GM12878 (cell line): ENCODE measurements around the gene SIX5. TPM values are rescaled to one million over a fixed set of nuclear protein-coding genes. Genes with fewer than 3 reads are reported as not detected.
A peak's percentile ranks its signal among the peaks of the same experiment; 100 is the strongest.

Experiments used
- BACH1 ChIP-seq: fragments of 450-650 bp; IDR thresholded peaks from 2 replicates; pipeline ENCODE4 v1.6.1; 2017; ENCODE audit warnings: mild to moderate bottlenecking, borderline replicate concordance
- BCL3 ChIP-seq: IDR thresholded peaks from 2 replicates; pipeline ENCODE4 v1.6.1; 2011; ENCODE audit warnings: borderline replicate concordance, low read depth, mild to moderate bottlenecking, moderate library complexity, low read length; ENCODE audit not compliant: insufficient read depth, poor library complexity, severe bottlenecking
- BHLHE40 ChIP-seq, 2 experiments: fragments of 450-650 bp in 1 of 2; IDR thresholded peaks; 2 replicates each; pipeline ENCODE4 v1.6.1; 2011 to 2017; ENCODE audit warnings: low read depth in 2 of 2, borderline replicate concordance in 1 of 2, improper control_type of control experiment in 1 of 2, low read length in 1 of 2, mild to moderate bottlenecking in 1 of 2
- CBX3 ChIP-seq: fragments of 200-600 bp; sonication (generic); IDR thresholded peaks from 2 replicates; pipeline ENCODE4 v1.6.1; 2016; ENCODE audit warnings: low read depth, borderline replicate concordance
- E2F8 ChIP-seq: fragments of 450-650 bp; IDR thresholded peaks from 2 replicates; pipeline ENCODE4 v1.6.1; 2018; ENCODE audit warnings: mild to moderate bottlenecking, low read depth, moderate library complexity; ENCODE audit not compliant: partially characterized antibody
- E4F1 ChIP-seq: fragments of 450-650 bp; IDR thresholded peaks from 2 replicates; pipeline ENCODE4 v1.6.1; 2018; ENCODE audit warnings: borderline replicate concordance, mild to moderate bottlenecking; ENCODE audit not compliant: partially characterized antibody
- FOXK2 ChIP-seq: fragments of 450-650 bp; IDR thresholded peaks from 2 replicates; pipeline ENCODE4 v1.6.1; 2017; ENCODE audit warnings: mild to moderate bottlenecking, moderate library complexity
- GATAD2B ChIP-seq: fragments of 450-650 bp; conservative IDR thresholded peaks from 2 replicates; pipeline ENCODE4 v1.6.1; 2017; ENCODE audit warnings: low read depth, mild to moderate bottlenecking, moderate library complexity
- IKZF1 ChIP-seq: fragments of 450-650 bp; conservative IDR thresholded peaks from 2 replicates; pipeline ENCODE4 v1.6.1; 2017; ENCODE audit warnings: antibody characterized with exemption, mild to moderate bottlenecking
- IKZF2 ChIP-seq, 2 experiments: fragments of 450-650 bp; IDR thresholded peaks; 2 replicates each; pipeline ENCODE4 v1.6.1; 2017; ENCODE audit warnings: mild to moderate bottlenecking in 2 of 2, moderate library complexity in 2 of 2
- NBN ChIP-seq: fragments of 450-650 bp; IDR thresholded peaks from 2 replicates; pipeline ENCODE4 v1.6.1; 2016
- NFIC ChIP-seq: IDR thresholded peaks from 2 replicates; pipeline ENCODE4 v1.6.1; 2012; ENCODE audit warnings: low read depth, mild to moderate bottlenecking, inconsistent platforms, low read length, moderate library complexity
- PBX3 ChIP-seq: IDR thresholded peaks from 2 replicates; pipeline ENCODE4 v1.6.1; 2011; ENCODE audit warnings: mild to moderate bottlenecking, low read depth, low read length, moderate library complexity; ENCODE audit not compliant: insufficient replicate concordance
- POLR2A ChIP-seq: IDR thresholded peaks from 2 replicates; pipeline ENCODE4 v1.6.1; 2011; ENCODE audit warnings: low read depth, mild to moderate bottlenecking, low read length
- RB1 ChIP-seq: fragments of 450-650 bp; formaldehyde crosslinking; IDR thresholded peaks from 2 replicates; pipeline ENCODE4 v1.6.1; 2017; ENCODE audit warnings: mild to moderate bottlenecking, borderline replicate concordance
- RBBP5 ChIP-seq: fragments of 200-600 bp; sonication (generic); conservative IDR thresholded peaks from 2 replicates; pipeline ENCODE4 v1.6.1; 2016
- SMARCA5 ChIP-seq: fragments of 450-650 bp; IDR thresholded peaks from 2 replicates; pipeline ENCODE4 v1.6.1; 2017; ENCODE audit warnings: mild to moderate bottlenecking
- SREBF2 ChIP-seq: IDR thresholded peaks from 2 replicates; pipeline ENCODE4 v1.6.1; 2012; ENCODE audit warnings: mild to moderate bottlenecking, low read length
- TCF12 ChIP-seq: IDR thresholded peaks from 2 replicates; pipeline ENCODE4 v1.6.1; 2011; ENCODE audit warnings: low read depth, mild to moderate bottlenecking, low read length
- TCF3 ChIP-seq: IDR thresholded peaks from 2 replicates; pipeline ENCODE4 v1.6.1; 2012; ENCODE audit warnings: low read depth, mild to moderate bottlenecking, low read length, borderline replicate concordance; ENCODE audit not compliant: insufficient read depth
- ZSCAN29 ChIP-seq: fragments of 450-650 bp; IDR thresholded peaks from 2 replicates; pipeline ENCODE4 v1.6.1; 2017; ENCODE audit warnings: mild to moderate bottlenecking, moderate library complexity
- polyA plus RNA-seq, 11 experiments: library from polyadenylated mRNA; depleted of rRNA in 4 of 11; unstranded in 6 of 11; stranded (reverse) in 5 of 11; fragments of >200 nt; fragmentation: Nextera tagmentation in 4 of 11; fragmentation: Illumina TruSeq in 1 of 11; extraction: Ambion mirVana in 4 of 11; extraction: Trizol in 1 of 11; gene quantifications; 1 replicate in 1 of 11; 2 replicates in 10 of 11; pipeline versions ENCODE4 v1.2.1 to v1.2.3, GENCODE V29; 2011 to 2016; ENCODE audit warnings: inconsistent platforms in 2 of 11, missing spikeins in 2 of 11, low read depth in 1 of 11
- total RNA-seq, 4 experiments: library from RNA; depleted of rRNA in 3 of 4; stranded (reverse); fragments of >200 nt in 3 of 4; fragmentation: Illumina TruSeq in 1 of 4; extraction: Trizol in 1 of 4; gene quantifications; 2 replicates each; pipeline versions ENCODE4 v1.2.1 to v1.2.3, GENCODE V29; 2013 to 2021

Gene SIX5
- total and polyA plus RNA-seq, 10 of the 15 experiments (the other 5 are each of a cell fraction or from before 2014, with no cell fraction given): 1.9 to 10.5 (median 3.0) TPM; not detected in 2

GRCh38 chr19:45779231-45780145 is 10.4 kb upstream of the SIX5 start (continued):
- peak; percentile 85 for TF ChIP-seq E2F8
- TF ChIP-seq BACH1: 0 out of 2 replicates have a peak, but pooled peaks have one; percentile 45
- 0 out of 2 replicates have a peak, but pooled peaks have one; percentile 9 for TF ChIP-seq TCF12
- peak; percentile 52; the same call in 1 of the 2 replicates for TF ChIP-seq SMARCA5
- no peak for TF ChIP-seq NFIC
- TF ChIP-seq IKZF1: peak; percentile 48; the same call in 1 of the 2 replicates
- TF ChIP-seq PBX3: peak; percentile 74
- no peak for TF ChIP-seq BCL3
- no peak for TF ChIP-seq SREBF2
- TF ChIP-seq CBX3: no peak
- no peak for TF ChIP-seq FOXK2
- TF ChIP-seq RB1: peak; percentile 99; the same call in 1 of the 2 replicates
- peak; percentile 8 to 11; a peak in 1 of 4 replicates for TF ChIP-seq IKZF2 (IDR thresholded peaks at IDR 0.05)
- no peak for TF ChIP-seq E4F1
- no peak for TF ChIP-seq ZSCAN29
- TF ChIP-seq NBN: peak; percentile 80
- TF ChIP-seq POLR2A: peak; percentile 67
- no peak for TF ChIP-seq RBBP5
- 0 out of 2 replicates have a peak, but pooled peaks have one; percentile 51 for TF ChIP-seq GATAD2B
- 0 out of 2 replicates have a peak, but pooled peaks have one; percentile 20 for TF ChIP-seq TCF3
- no peak for TF ChIP-seq BHLHE40 (IDR thresholded peaks at IDR 0.05; ENCODE audit: borderline replicate concordance in 1 of 2, low read depth in 2 of 2, low read length in 1 of 2)
